Gastrocnemius medialis (tissue), 4 donors: ENCODE results near the gene SIAE. TPM values are rescaled to one million over a fixed set of nuclear protein-coding genes. Genes with fewer than 3 reads are reported as not detected.

ENCODE experiments used
- ATAC-seq, 2 donors: fragments of 150-250 bp; one replicate each; pipeline ENCODE4 v1.9.1; 2016
- DNase-seq, 2 donors: peaks; one replicate each; pipeline ENCODE4 v3.0.0-alpha.2; 2019
- H3K27ac ChIP-seq, 4 donors: fragments of 200-600 bp; sonication (generic); 1 replicate in 1 of 4; 2 replicates in 3 of 4; pipeline ENCODE4 v1.5.1; 2016 to 2018; ENCODE audit warnings: mild to moderate bottlenecking in 2 of 4, moderate library complexity in 1 of 4
- H3K27me3 ChIP-seq, 3 donors: fragments of 200-600 bp; sonication (generic) in 2 of 3; 1 replicate in 1 of 3; 2 replicates in 2 of 3; pipeline versions ENCODE4 v1.5.1 to v1.6.0; 2016 to 2019; ENCODE audit warnings: mild to moderate bottlenecking in 1 of 3, moderate library complexity in 1 of 3
- H3K36me3 ChIP-seq, 2 donors: fragments of 200-600 bp; sonication (generic) in 1 of 2; one replicate each; pipeline ENCODE4 v1.5.1; 2017 to 2018
- H3K4me1 ChIP-seq, 2 donors: fragments of 200-600 bp; sonication (generic) in 1 of 2; one replicate each; pipeline ENCODE4 v1.5.1; 2016 to 2017; ENCODE audit warnings: mild to moderate bottlenecking in 2 of 2
- H3K4me3 ChIP-seq, 4 donors: fragments of 200-600 bp; sonication (generic) in 3 of 4; 1 replicate in 1 of 4; 2 replicates in 3 of 4; pipeline ENCODE4 v1.5.1; 2016 to 2019; ENCODE audit warnings: mild to moderate bottlenecking in 2 of 4
- H3K9me3 ChIP-seq, 3 donors: fragments of 200-600 bp; sonication (generic) in 2 of 3; 1 replicate in 1 of 3; 2 replicates in 2 of 3; pipeline ENCODE4 v1.5.1; 2016 to 2019
- CTCF ChIP-seq, 5 experiments: fragments of 450-650 bp in 3 of 5; fragments of 200-600 bp in 2 of 5; sonication (generic) in 2 of 5; IDR thresholded peaks in 4 of 5; conservative IDR thresholded peaks in 1 of 5; 1 replicate in 4 of 5; 2 replicates in 1 of 5; pipeline ENCODE4 v1.5.1; 2016 to 2019; ENCODE audit warnings: antibody characterized with exemption in 5 of 5, mild to moderate bottlenecking in 3 of 5, moderate library complexity in 3 of 5
- POLR2A ChIP-seq, 2 donors: fragments of 450-650 bp; IDR thresholded peaks; one replicate each; pipeline ENCODE4 v1.6.1; 2017; ENCODE audit warnings: antibody characterized with exemption in 2 of 2, mild to moderate bottlenecking in 2 of 2, moderate library complexity in 2 of 2
- in situ Hi-C, 4 donors: fragments of 200-750 bp; cut with MboI; loops; one replicate each; pipeline versions ENCODE4 v1.15.0 to v1.8.0; 2017; ENCODE audit warnings: low sequenced_read_pairs in 4 of 4
- intact Hi-C: fragments of 100-400 bp; cut with DNase I; formaldehyde crosslinking; loops from one replicate; pipeline ENCODE4 v1.15.1; 2023; ENCODE audit warnings: low total_unique reads
- total RNA-seq, 4 donors: library from RNA; depleted of rRNA; stranded (reverse); fragments of >200 nt; gene quantifications; one replicate each; pipeline versions ENCODE4 v1.1.0 to v1.2.3, GENCODE V29; 2016

Gene SIAE
- total RNA-seq, 4 donors from 2014 or later, result 8.2 to 12.7 (median 10.1) TPM

DNA sequence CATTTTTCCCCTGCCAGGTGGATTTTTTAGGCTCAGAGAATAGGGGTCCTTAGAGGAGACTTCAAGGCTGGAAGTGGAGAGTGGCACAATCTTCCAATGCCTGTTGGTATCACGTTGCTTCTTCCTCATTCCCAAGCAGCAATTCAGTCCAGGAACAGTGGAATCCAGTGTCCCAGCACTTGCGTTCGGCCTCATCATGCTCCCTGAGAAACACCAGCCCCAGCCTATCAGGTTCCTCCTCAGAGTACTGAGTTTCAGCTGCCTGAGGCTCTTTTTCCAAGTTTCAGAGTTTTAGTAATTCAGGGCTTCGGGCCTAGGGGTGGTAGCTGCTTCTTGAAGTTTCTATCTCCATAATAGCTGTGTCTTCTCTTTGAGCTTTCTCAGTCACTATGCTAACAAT is 34.3 kb upstream of the SIAE start:
- ATAC-seq (no peak), DNase-seq (no peak)
- in situ Hi-C loops (no loop called here), intact Hi-C loops (no loop called here)
- H3K4me1 ChIP-seq, result no peaks in the 10 kb centered on the region
- no peaks in the 10 kb centered on the region for H3K9me3 ChIP-seq
- no peak overlapping the region for H3K27ac ChIP-seq
- H3K4me3 ChIP-seq, result no peak overlapping the region
- H3K27me3 ChIP-seq, result peaks cover 0 to 2% (median 0%) of the 10 kb centered on the region in 3 donors
- TF ChIP-seq CTCF (IDR thresholded peaks at IDR 0.05 in 4 of 5, conservative IDR thresholded peaks at IDR 0.05 in 1 of 5) (no peak), POLR2A (IDR thresholded peaks at IDR 0.05) (no peak)
- no peaks in the 10 kb centered on the region for H3K36me3 ChIP-seq

GRCh38 chr11:124700028-124700427 is 26.5 kb upstream of the SIAE start:
- in situ Hi-C loops, result no loop called here
- no peaks in the 10 kb centered on the region for H3K4me1 ChIP-seq
- no peaks in the 10 kb centered on the region for H3K36me3 ChIP-seq
- intact Hi-C loops, result no loop called here
- no peak for ATAC-seq
- H3K9me3 ChIP-seq, result no peaks in the 10 kb centered on the region
- H3K4me3 ChIP-seq, result no peak overlapping the region
- H3K27ac ChIP-seq, result no peak overlapping the region
- H3K27me3 ChIP-seq, result peaks cover 0 to 5% (median 0%) of the 10 kb centered on the region in 3 donors
- DNase-seq, result no peak
- TF ChIP-seq CTCF (IDR thresholded peaks at IDR 0.05 in 4 of 5, conservative IDR thresholded peaks at IDR 0.05 in 1 of 5) (no peak), POLR2A (IDR thresholded peaks at IDR 0.05) (no peak)

- Histone ChIP-seq H3K27me3 (peaks cover 0 to 5% (median 0%) of the 10 kb centered on the region in 3 donors), H3K27ac (no peak overlapping the region), H3K4me1 (no peaks in the 10 kb centered on the region), H3K9me3 (no peaks in the 10 kb centered on the region), H3K4me3 (no peak overlapping the region), H3K36me3 (no peaks in the 10 kb centered on the region)
- ATAC-seq (no peak), DNase-seq (no peak)
- intact Hi-C loops, result no loop called here
- no peak for TF ChIP-seq CTCF (IDR thresholded peaks at IDR 0.05 in 4 of 5, conservative IDR thresholded peaks at IDR 0.05 in 1 of 5)
- no peak for TF ChIP-seq POLR2A (IDR thresholded peaks at IDR 0.05)
- in situ Hi-C loops, result no loop called here
Measured at GRCh38 chr11:124699547-124699946, 26.0 kb upstream of the SIAE start.

GRCh38 chr11:124693142-124693541 is 19.6 kb upstream of the SIAE start:
- H3K36me3 ChIP-seq, result no peaks in the 10 kb centered on the region
- intact Hi-C loops, result no loop called here
- DNase-seq (no peak), ATAC-seq (no peak)
- H3K9me3 ChIP-seq, result no peaks in the 10 kb centered on the region
- TF ChIP-seq POLR2A (IDR thresholded peaks at IDR 0.05) (no peak), CTCF (IDR thresholded peaks at IDR 0.05 in 4 of 5, conservative IDR thresholded peaks at IDR 0.05 in 1 of 5) (no peak)
- H3K27me3 ChIP-seq, result no peaks in the 10 kb centered on the region
- no peak overlapping the region for H3K27ac ChIP-seq
- H3K4me1 ChIP-seq, result no peaks in the 10 kb centered on the region
- in situ Hi-C loops, result no loop called here
- no peak overlapping the region for H3K4me3 ChIP-seq

GRCh38 chr11:124682443-124682842 is 8.9 kb upstream of the SIAE start:
- DNase-seq, result no peak
- H3K4me3 ChIP-seq, result no peak overlapping the region
- TF ChIP-seq CTCF (IDR thresholded peaks at IDR 0.05 in 4 of 5, conservative IDR thresholded peaks at IDR 0.05 in 1 of 5) (no peak), POLR2A (IDR thresholded peaks at IDR 0.05) (no peak)
- no peak for ATAC-seq
- in situ Hi-C loops, result no loop called here
- no peaks in the 10 kb centered on the region for H3K4me1 ChIP-seq
- peaks cover 0 to 3% (median 0%) of the 10 kb centered on the region in 3 donors for H3K27me3 ChIP-seq
- no peaks in the 10 kb centered on the region for H3K9me3 ChIP-seq
- H3K36me3 ChIP-seq, result no peaks in the 10 kb centered on the region
- intact Hi-C loops, result no loop called here
- no peak overlapping the region for H3K27ac ChIP-seq
